SKM-1 treated with dmso at 0.1 percent for 144 hours (cell line): Measurements from ENCODE around the gene MDFI.
A peak's percentile ranks its signal among the peaks of the same experiment; 100 is the strongest.

Source experiments
- DNase-seq: peaks from one replicate; lab custom pipeline; 2025; ENCODE audit not compliant: unreplicated experiment; lab: John Stamatoyannopoulos, UW

Gene MDFI

GRCh38 chr6:41638002-41638934 is at the start of gene MDFI:
TSS of gene MDFI (plus strand) at chr6:41638468. CDS start at chr6:41638750, 282 bp downstream.
- DNase-seq: peak; percentile 8

GRCh38 chr6:41589223-41589622 is 49.0 kb upstream of the MDFI start:
- DNase-seq: no peak

GRCh38 chr6:41589636-41590622 is 48.3 kb upstream of the MDFI start:
- no peak for DNase-seq

GRCh38 chr6:41591122-41591521 is 47.1 kb upstream of the MDFI start:
- DNase-seq: no peak

GRCh38 chr6:41591859-41592502 is 46.3 kb upstream of the MDFI start:
- peak; percentile 56 for DNase-seq

- DNase-seq: no peak
Measured at GRCh38 chr6:41593406-41593805, 44.9 kb upstream of the MDFI start.

GRCh38 chr6:41593839-41594238 is 44.4 kb upstream of the MDFI start:
- DNase-seq: no peak

- no peak for DNase-seq
Measured at GRCh38 chr6:41594326-41594725, 43.9 kb upstream of the MDFI start.

- no peak for DNase-seq
Measured at GRCh38 chr6:41594766-41595165, 43.5 kb upstream of the MDFI start.

GRCh38 chr6:41595166-41595565 is 43.1 kb upstream of the MDFI start:
- DNase-seq: no peak

GRCh38 chr6:41596096-41596685 is 42.1 kb upstream of the MDFI start:
- no peak for DNase-seq

GRCh38 chr6:41596807-41597206 is 41.5 kb upstream of the MDFI start:
- DNase-seq: no peak

GRCh38 chr6:41597246-41598000 is 40.8 kb upstream of the MDFI start:
- no peak for DNase-seq

GRCh38 chr6:41598670-41599014 is 39.6 kb upstream of the MDFI start:
- no peak for DNase-seq

- DNase-seq: no peak
Measured at GRCh38 chr6:41599015-41599851, 39.0 kb upstream of the MDFI start.

- no peak for DNase-seq
Measured at GRCh38 chr6:41599852-41600445, 38.3 kb upstream of the MDFI start.

- DNase-seq: no peak
Measured at GRCh38 chr6:41600499-41601247, 37.6 kb upstream of the MDFI start.

- no peak for DNase-seq
Measured at GRCh38 chr6:41601248-41601549, 37.1 kb upstream of the MDFI start.
